ENCODE data around the gene INTS7.
"Not testable (repeated sequence)": the region's sequence is repeated elsewhere in the genome, so short reads cannot be mapped to it uniquely, and the experiment has no call there.

Gene INTS7

DNA sequence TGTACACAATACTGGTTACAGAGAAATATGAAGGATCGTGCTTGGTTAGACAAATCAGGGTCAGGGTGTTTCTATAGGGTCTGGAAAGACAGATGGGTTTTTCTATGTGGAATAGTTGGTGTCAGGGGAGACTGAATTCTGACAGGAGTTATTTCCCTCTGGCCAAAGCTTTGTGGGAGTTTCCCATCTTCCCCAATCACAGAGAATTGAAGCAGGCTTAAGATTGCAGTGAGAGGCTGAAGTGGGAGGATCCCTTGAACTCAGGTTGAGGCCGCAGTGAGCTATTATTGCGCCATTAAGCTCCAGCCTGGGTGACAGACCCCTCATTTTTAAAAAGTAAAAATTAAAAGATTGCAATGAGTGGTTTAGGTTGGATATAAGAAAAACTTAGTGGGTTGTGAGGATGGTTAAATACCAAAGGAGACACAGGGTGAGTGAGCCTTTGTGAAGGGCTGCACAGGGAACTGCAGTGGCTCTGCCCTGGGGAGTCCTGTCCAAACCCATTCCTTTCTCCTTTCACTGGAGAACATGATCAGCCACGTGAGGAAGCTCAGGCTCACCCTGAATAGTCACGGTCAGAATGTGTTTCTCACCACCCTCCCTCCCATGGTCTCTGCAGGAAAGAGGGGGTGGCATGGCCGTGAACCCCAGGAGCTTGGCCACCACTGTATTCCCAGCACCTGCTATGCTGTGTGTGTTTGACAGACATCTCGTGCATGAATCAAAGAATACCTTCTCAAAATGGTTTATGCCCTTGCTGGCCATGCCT is 101.2 kb downstream of the INTS7 start:
- DNase-seq (ENCODE audit: low spot score): no peak

DNA sequence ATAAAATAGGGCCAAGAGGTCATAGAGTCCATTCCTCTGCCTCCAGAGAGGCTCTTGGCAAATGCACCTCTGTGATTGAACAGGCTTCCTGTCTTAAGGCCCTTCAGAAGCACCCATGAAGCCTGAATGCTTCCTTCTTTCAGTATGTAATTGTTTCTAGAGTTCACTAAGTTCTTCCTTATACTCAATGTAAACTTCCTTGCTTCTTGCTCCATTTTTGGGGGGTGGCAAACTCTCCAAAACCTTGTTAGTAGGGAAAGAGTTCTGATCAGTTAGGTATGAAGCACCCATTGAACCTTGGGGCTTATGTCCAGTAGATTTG is 102.5 kb downstream of the INTS7 start:
- no peak for DNase-seq (ENCODE audit: low spot score)

- no peak for DNase-seq (ENCODE audit: low spot score)
Observed at GRCh38 chr1:211932231-211932932, 103.0 kb downstream of the INTS7 start.

DNA sequence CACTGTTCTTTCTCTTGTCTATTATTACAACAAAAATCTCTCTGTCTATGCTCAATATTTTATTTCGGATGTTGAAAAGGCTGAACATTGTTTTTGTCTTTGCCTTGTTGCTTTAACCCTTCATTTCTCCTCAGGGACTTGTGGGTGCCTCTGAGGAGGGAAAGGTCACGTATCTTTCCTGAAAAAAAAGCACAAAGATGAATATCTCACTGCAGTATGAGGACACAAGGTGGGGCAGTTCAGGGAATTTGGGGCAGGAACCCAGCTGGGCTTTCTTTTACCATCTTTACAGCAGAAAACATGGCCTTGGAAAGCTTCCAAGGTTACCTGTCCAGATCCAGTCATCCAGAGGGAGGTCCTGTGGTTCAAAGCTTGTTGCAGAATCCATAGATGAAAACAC is 105.7 kb downstream of the INTS7 start:
- DNase-seq (ENCODE audit: low spot score): no peak

DNA sequence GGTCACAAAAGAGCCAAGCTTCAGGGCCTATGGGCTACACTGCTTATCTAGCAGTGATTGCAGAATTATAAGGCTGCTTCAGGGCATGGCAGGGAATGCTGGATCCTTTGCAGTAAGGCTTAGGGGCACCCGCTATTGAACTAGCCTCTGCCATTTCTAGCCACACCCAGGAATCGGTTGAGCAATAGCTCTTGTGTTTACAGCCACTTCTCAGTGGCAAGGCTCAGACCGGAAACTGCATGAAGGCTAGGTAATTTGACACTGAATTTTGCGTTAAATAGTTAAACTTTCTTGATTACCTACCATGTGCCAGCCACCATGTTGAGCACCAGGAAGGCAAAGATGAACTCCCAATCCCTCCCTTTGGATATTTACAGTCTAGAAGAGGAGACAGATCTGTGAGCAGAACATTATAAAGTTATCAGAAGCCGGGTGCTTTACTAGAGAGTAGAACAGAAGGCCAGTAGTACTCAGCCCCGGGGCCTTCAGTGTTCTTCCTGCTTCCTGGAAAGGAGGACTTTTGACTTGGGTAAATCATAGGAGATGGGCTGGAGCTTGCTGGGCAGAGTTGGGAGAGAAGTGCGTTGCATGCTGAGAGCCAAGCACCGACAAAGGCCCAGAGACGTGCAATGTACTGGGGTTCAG is 106.2 kb downstream of the INTS7 start:
- DNase-seq (ENCODE audit: low spot score): peak; percentile 15

DNA sequence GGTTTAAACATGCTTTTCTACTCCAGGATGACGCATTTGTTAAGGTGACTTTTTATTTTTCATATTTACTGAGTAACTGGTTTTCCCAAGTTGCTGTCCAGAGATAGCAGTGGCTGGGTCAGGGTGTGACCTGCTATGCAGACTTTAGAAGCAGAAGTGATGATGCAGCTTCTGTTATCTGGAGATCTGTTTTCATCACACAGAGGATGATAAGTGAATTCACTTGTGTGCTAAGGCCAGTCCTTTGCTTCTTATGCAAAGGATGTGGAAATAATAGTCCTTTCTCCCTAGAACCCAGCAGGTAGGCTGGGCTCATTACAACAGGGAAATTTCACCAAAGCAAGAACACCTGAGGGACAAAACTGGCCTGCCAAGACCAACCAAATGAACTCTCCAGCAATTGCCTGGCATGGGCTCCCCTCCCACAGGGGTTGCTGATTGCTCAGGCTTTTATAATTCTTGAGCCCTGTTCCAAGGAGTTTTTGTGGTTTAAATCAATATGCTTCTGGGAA is 107.0 kb downstream of the INTS7 start:
- no peak for DNase-seq (ENCODE audit: low spot score)

- no peak for DNase-seq (ENCODE audit: low spot score)
Observed at GRCh38 chr1:211925016-211925415, 110.3 kb downstream of the INTS7 start.

- no peak for DNase-seq (ENCODE audit: low spot score)
Observed at GRCh38 chr1:211924256-211924655, 111.1 kb downstream of the INTS7 start.

DNA sequence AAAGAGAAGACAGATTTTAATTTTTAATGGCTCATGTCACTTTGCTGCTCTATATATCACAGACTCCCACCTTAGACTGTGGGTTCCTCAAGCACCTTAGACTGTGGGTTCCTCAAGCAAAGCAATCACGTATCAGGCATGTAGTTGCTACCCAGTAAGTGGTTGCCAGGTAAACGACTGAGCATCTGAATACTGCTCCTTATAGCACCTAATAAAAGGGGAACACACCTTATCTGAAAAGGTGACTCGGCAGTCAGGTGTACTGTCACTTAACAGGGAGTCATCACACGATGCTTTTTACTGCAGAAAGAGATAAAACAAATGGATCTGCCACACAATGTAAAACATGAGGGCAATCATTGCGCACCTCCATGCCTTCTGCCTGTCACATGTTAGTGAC is 112.3 kb downstream of the INTS7 start:
- DNase-seq (ENCODE audit: low spot score): no peak

- no peak for DNase-seq (ENCODE audit: low spot score)
Observed at GRCh38 chr1:211921579-211922095, 113.7 kb downstream of the INTS7 start.

DNA sequence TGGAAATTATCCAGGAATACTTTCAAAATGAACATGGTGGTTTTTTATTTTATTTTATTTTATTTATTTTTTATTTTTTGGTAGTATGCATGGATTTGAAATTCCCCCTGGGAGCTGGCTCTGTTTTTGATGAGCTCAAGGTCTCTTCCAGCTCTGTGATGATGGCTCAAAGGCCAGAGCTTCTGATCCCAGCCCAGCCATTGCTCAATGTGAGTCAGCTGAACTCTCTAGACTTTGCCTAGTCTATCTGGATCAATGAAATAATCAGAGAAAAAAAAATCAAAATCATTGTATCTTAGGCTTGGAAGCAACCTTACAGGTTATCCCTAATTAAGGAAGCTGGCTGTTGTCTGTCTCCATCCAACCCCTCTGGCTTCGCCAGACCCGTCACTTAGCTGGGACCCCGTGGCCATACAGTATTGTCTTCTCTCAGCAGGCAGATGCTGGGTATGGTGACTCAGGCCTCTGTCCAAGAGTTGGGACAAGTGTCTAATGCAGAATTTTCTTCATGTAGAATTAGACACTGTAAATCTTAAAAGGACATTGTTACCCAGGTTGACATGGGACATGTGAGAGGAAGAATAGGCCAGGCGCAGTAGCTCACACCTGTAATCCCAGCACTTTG is 114.6 kb downstream of the INTS7 start:
- no peak for DNase-seq (ENCODE audit: low spot score)

DNA sequence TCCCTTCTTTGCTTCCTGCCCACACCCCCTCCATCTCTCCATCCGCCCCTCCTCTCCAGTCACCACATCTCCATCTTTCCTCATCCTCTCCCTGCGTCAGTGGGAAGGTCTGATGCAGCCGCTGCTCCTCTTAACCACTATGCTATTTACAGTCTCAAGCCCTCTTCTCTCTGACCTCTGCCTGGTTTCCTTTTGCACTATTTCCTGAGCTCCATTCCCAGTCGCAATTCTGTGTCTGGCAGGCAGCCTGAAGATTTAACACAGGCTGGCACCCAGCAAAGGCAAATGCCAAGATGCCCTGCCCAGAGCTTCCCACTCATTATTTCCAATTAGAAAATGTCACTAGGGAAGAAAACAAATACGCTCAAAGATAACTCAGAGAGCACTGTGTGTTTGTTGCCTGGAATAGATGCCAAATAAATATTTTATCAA is 115.2 kb downstream of the INTS7 start:
- peak; percentile 7 for DNase-seq (ENCODE audit: low spot score)

DNA sequence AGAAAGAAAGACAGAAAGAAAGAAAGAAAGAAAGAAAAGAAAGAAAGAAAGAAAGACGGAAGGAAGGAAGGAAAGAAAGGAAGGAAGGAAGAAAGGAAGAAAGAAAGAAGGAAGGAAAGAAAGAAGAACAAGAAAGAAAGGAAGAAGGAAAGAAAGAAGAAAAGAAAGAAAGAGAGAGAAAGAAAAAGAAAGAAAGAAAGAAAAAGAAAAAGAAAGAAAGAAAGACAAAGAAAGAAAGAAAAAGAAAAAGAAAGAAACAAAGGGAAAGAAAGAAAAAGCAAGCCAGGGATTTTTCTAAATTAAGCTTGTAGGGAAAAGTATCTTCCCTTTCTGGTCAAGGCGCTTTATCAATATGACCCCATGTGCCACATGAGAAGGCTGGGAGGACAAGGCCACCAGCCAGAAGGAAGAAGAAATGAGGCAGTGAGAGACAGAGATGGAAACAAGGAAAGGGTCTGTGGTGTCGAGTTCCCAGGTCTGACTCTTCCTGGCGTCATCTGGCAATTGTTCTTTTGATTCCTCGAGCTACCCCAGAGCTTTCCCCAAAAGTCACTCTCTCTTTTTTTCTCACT is 116.4 kb downstream of the INTS7 start:
- no peak for DNase-seq (ENCODE audit: low spot score)

GRCh38 chr1:211916458-211916857 is 118.9 kb downstream of the INTS7 start:
- DNase-seq (ENCODE audit: low spot score): not testable (repeated sequence)

DNA sequence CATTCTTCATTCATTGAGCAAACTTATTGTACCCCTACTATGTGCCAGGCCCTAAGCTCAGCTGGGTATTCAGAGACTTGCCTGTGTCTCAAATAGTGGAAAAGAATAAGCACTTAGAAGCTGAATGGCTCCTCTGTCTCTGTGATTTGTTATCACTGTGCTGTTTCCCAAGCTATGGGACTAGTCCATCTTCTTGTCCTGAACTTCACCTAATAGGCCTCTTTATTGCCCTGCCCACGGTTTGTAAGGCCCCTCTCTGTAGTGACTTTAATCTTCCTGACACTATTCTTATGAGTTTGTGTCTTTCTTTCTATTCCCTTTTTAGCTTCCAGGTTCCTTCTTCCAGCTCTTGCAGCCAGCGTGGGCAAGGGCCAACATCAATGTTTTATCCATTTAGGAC is 119.4 kb downstream of the INTS7 start:
- DNase-seq (ENCODE audit: low spot score): no peak

DNA sequence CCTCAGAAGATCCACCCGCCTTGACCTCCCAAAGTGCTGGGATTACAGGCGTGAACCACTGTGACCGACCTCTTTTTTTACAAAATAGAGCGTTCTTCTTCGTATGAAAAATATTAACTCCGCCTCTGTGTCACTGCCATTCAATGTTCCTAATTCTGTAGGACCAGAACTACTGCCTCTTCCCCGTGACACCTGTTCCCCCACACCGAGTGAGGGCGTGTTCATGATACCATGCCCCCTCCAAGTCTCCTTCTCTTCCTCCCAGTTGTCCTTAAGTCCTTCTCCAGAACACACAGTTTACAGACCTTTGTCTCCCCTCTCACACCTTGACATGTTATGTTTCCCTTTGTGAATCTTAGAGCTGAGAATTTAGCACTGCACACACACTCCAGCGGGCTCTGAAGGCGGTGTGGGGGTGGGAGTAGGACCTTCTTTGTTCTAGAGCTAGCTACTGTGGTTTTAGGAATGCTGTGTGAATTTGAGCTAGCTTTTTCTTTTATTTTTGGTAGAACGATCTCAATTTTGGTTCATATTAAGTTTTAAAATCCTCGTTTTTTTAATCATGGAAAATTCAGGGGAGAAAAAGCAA is 122.4 kb downstream of the INTS7 start:
- DNase-seq (ENCODE audit: low spot score): no peak

- DNase-seq (ENCODE audit: low spot score): no peak
Observed at GRCh38 chr1:211912038-211912437, 123.3 kb downstream of the INTS7 start.

DNA sequence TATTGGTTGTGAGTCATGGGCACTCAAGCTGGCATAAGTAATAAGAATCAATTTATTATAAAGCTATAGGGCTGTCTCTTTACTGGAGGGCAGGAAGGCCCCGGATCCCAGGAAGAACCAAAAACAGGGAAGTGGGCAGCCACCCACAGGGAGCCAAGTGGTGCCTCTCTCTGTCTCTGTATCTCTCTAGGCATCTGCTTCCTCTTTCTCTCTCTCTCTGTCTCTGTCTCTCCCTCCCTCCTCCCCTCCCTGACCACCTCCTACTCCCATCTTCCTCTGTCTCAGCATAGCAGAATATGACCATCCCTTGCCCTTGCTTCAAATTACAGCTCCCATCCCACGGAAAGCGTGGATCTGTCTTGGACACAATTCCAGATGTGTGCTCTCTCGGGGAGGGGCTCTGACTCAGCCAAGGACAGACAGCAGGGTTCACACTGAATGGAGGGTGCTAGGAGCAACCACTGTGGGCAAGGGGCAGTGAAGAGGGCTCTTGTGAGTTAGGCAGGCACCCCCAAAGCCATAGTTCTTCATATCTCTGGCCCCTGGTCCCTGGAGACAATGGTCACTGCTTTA is 124.4 kb downstream of the INTS7 start:
- no peak for DNase-seq (ENCODE audit: low spot score)

DNA sequence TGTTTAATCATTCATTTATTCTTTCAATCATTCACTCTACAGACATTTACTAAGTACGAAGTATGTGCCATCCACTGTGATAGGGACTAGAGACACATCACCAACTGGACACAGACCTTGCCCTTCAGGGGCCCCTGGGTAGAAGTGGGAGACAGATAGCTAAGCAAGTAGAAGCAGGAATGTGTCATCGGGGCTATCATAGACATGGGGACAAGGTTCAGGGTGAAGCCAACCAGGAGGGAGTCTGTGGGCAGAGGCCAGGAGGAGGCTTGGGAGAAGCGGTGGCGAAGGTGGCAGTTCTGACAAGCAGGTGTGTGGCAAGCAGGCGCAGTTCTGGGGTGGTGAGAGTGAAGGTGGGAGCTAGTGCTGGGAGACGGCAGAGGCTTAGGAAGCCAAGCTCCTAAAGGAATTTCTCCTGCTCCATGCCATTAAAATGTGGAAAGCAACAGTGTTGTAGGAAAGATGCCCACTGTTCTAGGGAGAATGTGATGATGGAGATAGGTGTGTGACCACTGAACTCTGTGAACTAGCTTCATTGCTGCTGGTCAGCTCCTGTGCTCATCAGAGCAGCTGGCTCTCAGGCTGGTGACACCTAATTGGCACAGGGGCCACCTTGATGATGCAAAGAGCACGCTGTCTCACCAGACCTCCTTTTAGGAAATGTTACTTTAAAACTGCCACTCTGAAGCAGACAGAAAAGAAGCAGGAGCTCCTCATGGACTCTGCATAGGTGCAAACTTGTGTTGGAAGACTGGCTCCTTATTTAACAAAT is 125.1 kb downstream of the INTS7 start:
- DNase-seq (ENCODE audit: low spot score): no peak

DNA sequence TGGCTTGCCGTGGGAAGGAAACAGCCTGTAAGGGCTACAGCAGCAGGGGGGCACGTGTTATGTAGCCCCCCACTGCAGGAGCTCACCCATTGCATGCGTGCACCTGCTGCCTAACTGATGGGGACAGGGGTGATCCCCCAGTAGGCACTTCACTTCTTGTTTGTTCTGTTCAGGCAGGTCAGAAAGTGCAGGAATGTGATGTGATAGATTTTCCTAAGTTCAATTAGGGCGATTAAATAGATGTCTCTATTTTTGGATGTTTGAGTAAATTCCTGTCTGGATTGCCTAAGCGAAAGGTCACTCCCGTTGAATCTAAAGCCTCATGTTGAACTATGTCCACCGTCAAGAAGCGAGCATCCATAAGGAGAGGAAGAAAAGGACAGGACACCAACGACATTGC is 126.0 kb downstream of the INTS7 start:
- DNase-seq (ENCODE audit: low spot score): no peak

DNA sequence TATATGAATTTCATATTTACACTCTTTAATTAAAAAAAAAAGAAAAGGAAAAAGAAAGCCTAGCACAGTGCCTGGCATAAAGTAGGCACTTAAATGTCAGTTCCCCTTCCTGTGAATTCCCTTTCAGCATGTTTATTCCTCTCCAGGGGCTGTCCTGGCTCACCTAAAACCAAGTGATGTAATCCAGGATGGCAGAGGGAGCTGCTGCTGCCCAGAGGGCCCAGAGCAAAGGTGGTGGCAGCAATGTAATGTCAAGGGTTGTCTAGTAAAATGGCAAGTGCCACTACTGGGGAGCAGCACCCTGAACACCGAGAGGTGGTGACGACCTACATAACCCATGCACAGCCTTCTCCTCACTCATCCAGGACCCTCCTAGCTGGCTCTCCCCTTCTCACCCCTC is 126.4 kb downstream of the INTS7 start:
- DNase-seq (ENCODE audit: low spot score): no peak
